DMS153 treated with DMSO at 0.1 percent for 48 hours (cell line): ENCODE results near the gene SPNS3.

Experiments
- DNase-seq: peaks from one replicate; lab custom pipeline; 2025; ENCODE audit not compliant: unreplicated experiment; lab: John Stamatoyannopoulos, UW

The SPNS3 gene

GRCh38 chr17:4426499-4427208 is 7.1 kb upstream of the SPNS3 start:
- DNase-seq: no peak

- no peak for DNase-seq
These were observed 6.2 kb upstream of the SPNS3 start for GRCh38 chr17:4427505-4427904.

GRCh38 chr17:4436381-4436780 is 2.6 kb downstream of the SPNS3 start:
- no peak for DNase-seq

GRCh38 chr17:4436846-4437245 is 3.1 kb downstream of the SPNS3 start:
- DNase-seq: no peak

GRCh38 chr17:4438162-4438944 is 4.6 kb downstream of the SPNS3 start:
- DNase-seq: no peak

- DNase-seq: no peak
These were observed 6.3 kb downstream of the SPNS3 start for GRCh38 chr17:4440021-4440420.

- DNase-seq: no peak
These were observed 7.2 kb downstream of the SPNS3 start for GRCh38 chr17:4440690-4441686.

GRCh38 chr17:4442582-4442981 is 8.8 kb downstream of the SPNS3 start:
- DNase-seq: no peak

GRCh38 chr17:4443476-4443875 is 9.7 kb downstream of the SPNS3 start:
- no peak for DNase-seq

GRCh38 chr17:4444782-4445473 is 11.2 kb downstream of the SPNS3 start:
- no peak for DNase-seq

GRCh38 chr17:4445731-4446130 is 12.0 kb downstream of the SPNS3 start:
- DNase-seq: no peak

- DNase-seq: no peak
These were observed 12.8 kb downstream of the SPNS3 start for GRCh38 chr17:4446326-4447071.

GRCh38 chr17:4448197-4448980 is 14.6 kb downstream of the SPNS3 start:
- no peak for DNase-seq

GRCh38 chr17:4449736-4450135 is 16.0 kb downstream of the SPNS3 start:
- no peak for DNase-seq

- DNase-seq: no peak
These were observed 17.1 kb downstream of the SPNS3 start for GRCh38 chr17:4450710-4451316.

- DNase-seq: no peak
These were observed 20.3 kb downstream of the SPNS3 start for GRCh38 chr17:4453812-4454591.

GRCh38 chr17:4460661-4461060 is 26.9 kb downstream of the SPNS3 start:
- no peak for DNase-seq
